ENCODE data around the gene TIMM44.

- TF ChIP-seq CTCF (optimal IDR thresholded peaks at IDR 0.05 in 1 of 3, IDR thresholded peaks at IDR 0.05 in 1 of 3, conservative IDR thresholded peaks at IDR 0.05 in 1 of 3; ENCODE audit: extremely low read depth in 1 of 3, insufficient read depth in 2 of 3, low read length in 3 of 3) = no peak
- TF ChIP-seq EZH2 (IDR thresholded peaks at IDR 0.05; ENCODE audit: low read length) = no peak
Measured at GRCh38 chr19:7940841-7941240, 2.6 kb downstream of the TIMM44 start.
